Measurements from ENCODE around the gene GPR108.

GPR108 gene

GRCh38 chr19:6683971-6684370 is 53.4 kb downstream of the GPR108 start:
- Mint-ChIP-seq H3K4me3 (no peak overlapping the region), H3K36me3 (ENCODE audit: low read depth) (no peaks in the 10 kb centered on the region)

GRCh38 chr19:6682607-6683128 is 54.7 kb downstream of the GPR108 start:
- no peaks in the 10 kb centered on the region for H3K27me3 Mint-ChIP-seq
- no peak overlapping the region for H3K27ac Mint-ChIP-seq
- H3K9me3 Mint-ChIP-seq: peaks cover 26% of the 10 kb centered on the region
- no peak overlapping the region for H3K4me3 Mint-ChIP-seq
- peaks cover 40% of the 10 kb centered on the region for H3K4me1 Mint-ChIP-seq (ENCODE audit: low read depth)
- H3K36me3 Mint-ChIP-seq (ENCODE audit: low read depth): peaks cover 4% of the 10 kb centered on the region
- DNase-seq: no peak

More at GRCh38 chr19:6683971-6684370, 53.4 kb downstream of the GPR108 start:
- DNase-seq: no peak
- Mint-ChIP-seq H3K27me3 (no peaks in the 10 kb centered on the region), H3K4me1 (ENCODE audit: low read depth) (peaks cover 29% of the 10 kb centered on the region), H3K9me3 (peaks cover 20% of the 10 kb centered on the region), H3K27ac (no peak overlapping the region)

- Mint-ChIP-seq H3K4me1 (ENCODE audit: low read depth) (peaks cover 50% of the 10 kb centered on the region), H3K9me3 (peaks cover 29% of the 10 kb centered on the region), H3K4me3 (no peak overlapping the region), H3K27ac (peak overlapping the region; percentile 90), H3K27me3 (no peaks in the 10 kb centered on the region), H3K36me3 (ENCODE audit: low read depth) (peaks cover 4% of the 10 kb centered on the region)
- DNase-seq: no peak
These were observed 57.2 kb downstream of the GPR108 start for GRCh38 chr19:6680141-6680540.
